IPS-NIHi7 (cell line): ENCODE results near the gene CDH8.

Experiments
- DNase-seq: peaks from one replicate; pipeline ENCODE4 v3.0.0; 2012; ENCODE audit warnings: mixed read lengths; ENCODE audit errors: extremely low spot score

The CDH8 gene

GRCh38 chr16:62036101-62036801 lies at the start of gene CDH8:
Gene CDH8, minus strand, starts transcription at chr16:62036438. Its CDS starts 15,035 bp downstream, at chr16:62021403.
- DNase-seq: peak; percentile 62

GRCh38 chr16:62079236-62079635 lies 43.0 kb upstream of the CDH8 start:
- DNase-seq: no peak

GRCh38 chr16:62077998-62078397 lies 41.8 kb upstream of the CDH8 start:
- peak; percentile 71 for DNase-seq

GRCh38 chr16:62076886-62077285 lies 40.6 kb upstream of the CDH8 start:
- no peak for DNase-seq

GRCh38 chr16:62068747-62069146 lies 32.5 kb upstream of the CDH8 start:
- peak; percentile 27 for DNase-seq

- DNase-seq: no peak
Observed at GRCh38 chr16:62067981-62068380, 31.7 kb upstream of the CDH8 start.

GRCh38 chr16:62067182-62067581 lies 30.9 kb upstream of the CDH8 start:
- DNase-seq: no peak

- DNase-seq: no peak
Observed at GRCh38 chr16:62066747-62067146, 30.5 kb upstream of the CDH8 start.

GRCh38 chr16:62064173-62064572 lies 27.9 kb upstream of the CDH8 start:
- no peak for DNase-seq

- DNase-seq: no peak
Observed at GRCh38 chr16:62060089-62060488, 23.9 kb upstream of the CDH8 start.

- no peak for DNase-seq
Observed at GRCh38 chr16:62059527-62059926, 23.3 kb upstream of the CDH8 start.

- DNase-seq: peak; percentile 17
Observed at GRCh38 chr16:62058412-62058811, 22.2 kb upstream of the CDH8 start.

GRCh38 chr16:62051942-62052341 lies 15.7 kb upstream of the CDH8 start:
- no peak for DNase-seq

GRCh38 chr16:62050793-62051192 lies 14.6 kb upstream of the CDH8 start:
- DNase-seq: peak; percentile 18

- DNase-seq: no peak
Observed at GRCh38 chr16:62046801-62047200, 10.6 kb upstream of the CDH8 start.

GRCh38 chr16:62041401-62041800 lies 5.2 kb upstream of the CDH8 start:
- DNase-seq: peak; percentile 45

GRCh38 chr16:62038646-62039045 lies 2.4 kb upstream of the CDH8 start:
- no peak for DNase-seq

- no peak for DNase-seq
Observed at GRCh38 chr16:62038225-62038624, 2.0 kb upstream of the CDH8 start.

- DNase-seq: no peak
Observed at GRCh38 chr16:62036802-62037135, 531 bp upstream of the CDH8 start.

GRCh38 chr16:62035115-62036092 lies 834 bp downstream of the CDH8 start:
- DNase-seq: peak; percentile 71

GRCh38 chr16:62034231-62035114 lies 1.8 kb downstream of the CDH8 start:
- DNase-seq: peak; percentile 30

GRCh38 chr16:62033065-62033464 lies 3.2 kb downstream of the CDH8 start:
- DNase-seq: no peak
